ENCODE data around the gene TASL. TPM values are rescaled to one million over a fixed set of nuclear protein-coding genes. Genes with fewer than 3 reads are reported as not detected.

TASL gene
- total RNA-seq, 1 experiment from 2014 or later, result not detected

DNA sequence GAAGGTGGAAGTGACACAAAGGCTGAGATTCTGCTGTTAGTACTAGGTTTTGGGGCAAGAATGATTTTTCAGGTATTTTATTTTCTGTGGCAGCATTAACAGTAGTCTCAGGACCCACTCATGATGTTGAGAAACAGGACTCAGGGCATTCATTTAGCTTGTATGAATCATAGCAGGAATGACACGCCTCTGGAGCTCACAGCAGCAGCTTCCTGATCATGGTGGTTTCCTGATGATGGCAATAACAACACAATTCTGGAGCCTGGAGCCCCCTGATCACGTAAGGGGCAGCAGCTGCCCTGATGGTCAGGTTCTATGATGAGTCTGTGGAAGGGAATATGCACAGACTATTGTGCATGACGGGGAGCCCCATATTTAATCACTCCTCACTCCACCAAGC lies 47.0 kb downstream of the TASL start:
- BruUV-seq (replicated peaks), result no TSS peak
- intact Hi-C loops (cut with micrococcal nuclease; ENCODE audit: unreplicated experiment) (no loop called here), in situ Hi-C loops (cut with HindIII; ENCODE audit: low pct_unique_long_range_greater_than_20kb, low sequenced_read_pairs) (no loop called here)
- Histone ChIP-seq H3K9me3 (ENCODE audit: control insufficient read depth, insufficient read depth, low read depth, low read length) (no peaks in the 10 kb centered on the region), H3K27me3 (ENCODE audit: control insufficient read depth, insufficient read depth, low read length) (no peaks in the 10 kb centered on the region), H3K4me1 (ENCODE audit: control insufficient read depth, insufficient read depth, low read length) (no peaks in the 10 kb centered on the region), H3K27ac (ENCODE audit: low read length) (no peak overlapping the region), H3K4me3 (ENCODE audit: low read depth in 2 of 2, low read length in 2 of 2) (no peak overlapping the region), H3K36me3 (ENCODE audit: control insufficient read depth, insufficient read depth, low read length) (no peaks in the 10 kb centered on the region)
- TF ChIP-seq TCF7L2 (IDR thresholded peaks at IDR 0.05; ENCODE audit: low read depth, low read length) (no peak), POLR2AphosphoS5 (IDR thresholded peaks at IDR 0.05; ENCODE audit: low read depth, low read length) (no peak), SIN3A (IDR thresholded peaks at IDR 0.05; ENCODE audit: borderline replicate concordance, insufficient read depth, low read depth, low read length) (no peak)
- TF ChIP-seq, protein P1, sequence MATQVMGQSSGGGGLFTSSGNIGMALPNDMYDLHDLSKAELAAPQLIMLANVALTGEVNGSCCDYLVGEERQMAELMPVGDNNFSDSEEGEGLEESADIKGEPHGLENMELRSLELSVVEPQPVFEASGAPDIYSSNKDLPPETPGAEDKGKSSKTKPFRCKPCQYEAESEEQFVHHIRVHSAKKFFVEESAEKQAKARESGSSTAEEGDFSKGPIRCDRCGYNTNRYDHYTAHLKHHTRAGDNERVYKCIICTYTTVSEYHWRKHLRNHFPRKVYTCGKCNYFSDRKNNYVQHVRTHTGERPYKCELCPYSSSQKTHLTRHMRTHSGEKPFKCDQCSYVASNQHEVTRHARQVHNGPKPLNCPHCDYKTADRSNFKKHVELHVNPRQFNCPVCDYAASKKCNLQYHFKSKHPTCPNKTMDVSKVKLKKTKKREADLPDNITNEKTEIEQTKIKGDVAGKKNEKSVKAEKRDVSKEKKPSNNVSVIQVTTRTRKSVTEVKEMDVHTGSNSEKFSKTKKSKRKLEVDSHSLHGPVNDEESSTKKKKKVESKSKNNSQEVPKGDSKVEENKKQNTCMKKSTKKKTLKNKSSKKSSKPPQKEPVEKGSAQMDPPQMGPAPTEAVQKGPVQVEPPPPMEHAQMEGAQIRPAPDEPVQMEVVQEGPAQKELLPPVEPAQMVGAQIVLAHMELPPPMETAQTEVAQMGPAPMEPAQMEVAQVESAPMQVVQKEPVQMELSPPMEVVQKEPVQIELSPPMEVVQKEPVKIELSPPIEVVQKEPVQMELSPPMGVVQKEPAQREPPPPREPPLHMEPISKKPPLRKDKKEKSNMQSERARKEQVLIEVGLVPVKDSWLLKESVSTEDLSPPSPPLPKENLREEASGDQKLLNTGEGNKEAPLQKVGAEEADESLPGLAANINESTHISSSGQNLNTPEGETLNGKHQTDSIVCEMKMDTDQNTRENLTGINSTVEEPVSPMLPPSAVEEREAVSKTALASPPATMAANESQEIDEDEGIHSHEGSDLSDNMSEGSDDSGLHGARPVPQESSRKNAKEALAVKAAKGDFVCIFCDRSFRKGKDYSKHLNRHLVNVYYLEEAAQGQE (IDR thresholded peaks at IDR 0.05; ENCODE audit: insufficient read depth in 1 of 2, low read depth in 2 of 2, low read length in 1 of 2), result no peak
- TF ChIP-seq, protein P2, sequence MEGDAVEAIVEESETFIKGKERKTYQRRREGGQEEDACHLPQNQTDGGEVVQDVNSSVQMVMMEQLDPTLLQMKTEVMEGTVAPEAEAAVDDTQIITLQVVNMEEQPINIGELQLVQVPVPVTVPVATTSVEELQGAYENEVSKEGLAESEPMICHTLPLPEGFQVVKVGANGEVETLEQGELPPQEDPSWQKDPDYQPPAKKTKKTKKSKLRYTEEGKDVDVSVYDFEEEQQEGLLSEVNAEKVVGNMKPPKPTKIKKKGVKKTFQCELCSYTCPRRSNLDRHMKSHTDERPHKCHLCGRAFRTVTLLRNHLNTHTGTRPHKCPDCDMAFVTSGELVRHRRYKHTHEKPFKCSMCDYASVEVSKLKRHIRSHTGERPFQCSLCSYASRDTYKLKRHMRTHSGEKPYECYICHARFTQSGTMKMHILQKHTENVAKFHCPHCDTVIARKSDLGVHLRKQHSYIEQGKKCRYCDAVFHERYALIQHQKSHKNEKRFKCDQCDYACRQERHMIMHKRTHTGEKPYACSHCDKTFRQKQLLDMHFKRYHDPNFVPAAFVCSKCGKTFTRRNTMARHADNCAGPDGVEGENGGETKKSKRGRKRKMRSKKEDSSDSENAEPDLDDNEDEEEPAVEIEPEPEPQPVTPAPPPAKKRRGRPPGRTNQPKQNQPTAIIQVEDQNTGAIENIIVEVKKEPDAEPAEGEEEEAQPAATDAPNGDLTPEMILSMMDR (IDR thresholded peaks at IDR 0.05), result no peak
- ATAC-seq (no peak), DNase-seq (ENCODE audit: low read depth, low spot score) (no peak)
- POLR2A ChIA-PET, result no interaction called here
- CTCF ChIA-PET, result no interaction called here

GRCh38 chrX:30525732-30526131 lies 51.8 kb downstream of the TASL start:
- in situ Hi-C loops (cut with HindIII; ENCODE audit: low pct_unique_long_range_greater_than_20kb, low sequenced_read_pairs), result no loop called here
- CTCF ChIA-PET, result no interaction called here

More at GRCh38 chrX:30525732-30526131, 51.8 kb downstream of the TASL start:
- Histone ChIP-seq H3K9me3 (ENCODE audit: control insufficient read depth, insufficient read depth, low read depth, low read length) (no peaks in the 10 kb centered on the region), H3K4me3 (ENCODE audit: low read depth in 2 of 2, low read length in 2 of 2) (no peak overlapping the region), H3K4me1 (ENCODE audit: control insufficient read depth, insufficient read depth, low read length) (no peaks in the 10 kb centered on the region), H3K36me3 (ENCODE audit: control insufficient read depth, insufficient read depth, low read length) (no peaks in the 10 kb centered on the region), H3K27me3 (ENCODE audit: control insufficient read depth, insufficient read depth, low read length) (no peaks in the 10 kb centered on the region), H3K27ac (ENCODE audit: low read length) (no peak overlapping the region)
- POLR2A ChIA-PET, result no interaction called here
- BruUV-seq (replicated peaks), result no TSS peak
- DNase-seq (ENCODE audit: low read depth, low spot score), result no peak
- TF ChIP-seq SIN3A (IDR thresholded peaks at IDR 0.05; ENCODE audit: borderline replicate concordance, insufficient read depth, low read depth, low read length), result no peak
- TF ChIP-seq, protein P1 (IDR thresholded peaks at IDR 0.05; ENCODE audit: insufficient read depth in 1 of 2, low read depth in 2 of 2, low read length in 1 of 2), result no peak
- TF ChIP-seq, protein P2 (IDR thresholded peaks at IDR 0.05), result no peak
- no peak for TF ChIP-seq POLR2AphosphoS5 (IDR thresholded peaks at IDR 0.05; ENCODE audit: low read depth, low read length)
- no peak for TF ChIP-seq TCF7L2 (IDR thresholded peaks at IDR 0.05; ENCODE audit: low read depth, low read length)
- intact Hi-C loops (cut with micrococcal nuclease; ENCODE audit: unreplicated experiment), result no loop called here
- ATAC-seq, result no peak

Measured in Panc1 (cell line).